Ishikawa (cell line): ENCODE data around the gene PDS5B.

ENCODE experiments used
- CEBPB ChIP-seq: IDR thresholded peaks from 2 replicates; pipeline ENCODE4 v1.6.1; 2012
- EGR1 ChIP-seq: IDR thresholded peaks from 2 replicates; pipeline ENCODE4 v1.6.1; 2012
- EP300 ChIP-seq: IDR thresholded peaks from 2 replicates; pipeline ENCODE4 v1.6.1; 2012; ENCODE audit warnings: borderline replicate concordance
- MAX ChIP-seq: IDR thresholded peaks from 2 replicates; pipeline ENCODE4 v1.6.1; 2012
- NFIC ChIP-seq: IDR thresholded peaks from 2 replicates; pipeline ENCODE4 v1.6.1; 2012
- RAD21 ChIP-seq: IDR thresholded peaks from 2 replicates; pipeline ENCODE4 v1.6.1; 2012; ENCODE audit warnings: low read depth
- REST ChIP-seq: IDR thresholded peaks from 2 replicates; pipeline ENCODE4 v1.6.1; 2012; ENCODE audit warnings: low read depth, mild to moderate bottlenecking
- TCF12 ChIP-seq: IDR thresholded peaks from 2 replicates; pipeline ENCODE4 v1.6.1; 2012; ENCODE audit warnings: low read depth
- USF1 ChIP-seq: IDR thresholded peaks from 2 replicates; pipeline ENCODE4 v1.6.1; 2012

- no peak for TF ChIP-seq MAX
- no peak for TF ChIP-seq CEBPB
- TF ChIP-seq REST = no peak
- TF ChIP-seq TCF12 = no peak
- TF ChIP-seq EGR1 = no peak
- no peak for TF ChIP-seq RAD21
- no peak for TF ChIP-seq EP300
- no peak for TF ChIP-seq NFIC
- no peak for TF ChIP-seq USF1
Measured at GRCh38 chr13:32629313-32629712, 43.1 kb downstream of the PDS5B start.
